HAP-1 (cell line): ENCODE measurements around the gene CA10.

Experiments used
- DNase-seq, 2 experiments: peaks; one replicate each; pipeline ENCODE4 v3.0.0-alpha.2; 2016 to 2020; ENCODE audit warnings: low spot score in 2 of 2
- H3K27me3 ChIP-seq: fragments of 250-450 bp; sonication (Bioruptor Pico); 2 replicates; pipeline ENCODE4 v1.5.1; 2020; ENCODE audit warnings: low read depth, mild to moderate bottlenecking, moderate library complexity
- H3K36me3 ChIP-seq: fragments of 250-450 bp; sonication (Bioruptor Pico); replicated peaks from 2 replicates; pipeline ENCODE4 v1.5.1; 2020; ENCODE audit warnings: mild to moderate bottlenecking
- H3K4me1 ChIP-seq: fragments of 250-450 bp; sonication (Bioruptor Pico); 2 replicates; pipeline ENCODE4 v1.5.1; 2020; ENCODE audit warnings: mild to moderate bottlenecking
- H3K4me3 ChIP-seq: fragments of 250-450 bp; sonication (Bioruptor Pico); 2 replicates; pipeline ENCODE4 v1.5.1; 2020; ENCODE audit warnings: mild to moderate bottlenecking, moderate library complexity
- H3K9me3 ChIP-seq: fragments of 250-450 bp; sonication (Bioruptor Pico); 2 replicates; pipeline ENCODE4 v1.5.1; 2020; ENCODE audit warnings: mild to moderate bottlenecking, moderate library complexity
- in situ Hi-C: fragments of 300-500 bp; cut with MboI; formaldehyde crosslinking; loops from 3 replicates; pipeline ENCODE4 v1.14.3; 2020; ENCODE audit warnings: low sequenced_read_pairs, inconsistent platforms, mixed read lengths

CA10 gene

GRCh38 chr17:52128721-52129120, 29.8 kb downstream of the CA10 start:
- no peak for DNase-seq
- Histone ChIP-seq H3K4me1 (no peaks in the 10 kb centered on the region), H3K36me3 (no peaks in the 10 kb centered on the region), H3K27me3 (no peaks in the 10 kb centered on the region), H3K4me3 (no peak overlapping the region), H3K9me3 (no peaks in the 10 kb centered on the region)
- in situ Hi-C loops = no loop called here

- no peaks in the 10 kb centered on the region for H3K36me3 ChIP-seq
- H3K4me1 ChIP-seq = no peaks in the 10 kb centered on the region
- in situ Hi-C loops = no loop called here
- H3K9me3 ChIP-seq = no peaks in the 10 kb centered on the region
- H3K27me3 ChIP-seq = no peaks in the 10 kb centered on the region
- no peak overlapping the region for H3K4me3 ChIP-seq
- DNase-seq = no peak
These were observed 33.5 kb downstream of the CA10 start for GRCh38 chr17:52124993-52125392.

- no peak for DNase-seq
- H3K36me3 ChIP-seq = no peaks in the 10 kb centered on the region
- in situ Hi-C loops = no loop called here
- H3K4me1 ChIP-seq = no peaks in the 10 kb centered on the region
- H3K9me3 ChIP-seq = no peaks in the 10 kb centered on the region
- no peak overlapping the region for H3K4me3 ChIP-seq
- no peaks in the 10 kb centered on the region for H3K27me3 ChIP-seq
These were observed 34.0 kb downstream of the CA10 start for GRCh38 chr17:52124561-52124960.

DNA sequence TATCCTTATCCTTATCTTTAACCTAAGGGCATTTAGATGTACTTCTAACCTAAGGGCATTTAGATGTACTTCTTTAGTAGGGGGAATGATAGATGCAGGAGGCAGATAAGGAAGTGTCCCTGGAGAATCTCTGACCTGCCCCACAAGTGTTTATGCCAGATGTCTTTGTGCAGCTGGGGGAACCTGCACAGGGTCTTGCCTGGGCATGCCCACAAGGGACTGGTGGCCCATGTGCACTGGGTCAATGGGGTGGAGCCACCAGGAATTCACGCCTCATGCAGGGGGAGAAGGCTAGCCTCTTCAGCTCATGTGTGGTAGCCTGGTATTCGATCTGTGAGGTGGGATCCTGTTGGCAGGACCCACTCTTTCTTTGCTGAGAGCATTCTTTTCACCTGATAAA, 38.0 kb downstream of the CA10 start:
- DNase-seq = no peak
- H3K27me3 ChIP-seq = no peaks in the 10 kb centered on the region
- no peaks in the 10 kb centered on the region for H3K4me1 ChIP-seq
- in situ Hi-C loops = no loop called here
- no peaks in the 10 kb centered on the region for H3K9me3 ChIP-seq
- no peaks in the 10 kb centered on the region for H3K36me3 ChIP-seq
- H3K4me3 ChIP-seq = no peak overlapping the region

DNA sequence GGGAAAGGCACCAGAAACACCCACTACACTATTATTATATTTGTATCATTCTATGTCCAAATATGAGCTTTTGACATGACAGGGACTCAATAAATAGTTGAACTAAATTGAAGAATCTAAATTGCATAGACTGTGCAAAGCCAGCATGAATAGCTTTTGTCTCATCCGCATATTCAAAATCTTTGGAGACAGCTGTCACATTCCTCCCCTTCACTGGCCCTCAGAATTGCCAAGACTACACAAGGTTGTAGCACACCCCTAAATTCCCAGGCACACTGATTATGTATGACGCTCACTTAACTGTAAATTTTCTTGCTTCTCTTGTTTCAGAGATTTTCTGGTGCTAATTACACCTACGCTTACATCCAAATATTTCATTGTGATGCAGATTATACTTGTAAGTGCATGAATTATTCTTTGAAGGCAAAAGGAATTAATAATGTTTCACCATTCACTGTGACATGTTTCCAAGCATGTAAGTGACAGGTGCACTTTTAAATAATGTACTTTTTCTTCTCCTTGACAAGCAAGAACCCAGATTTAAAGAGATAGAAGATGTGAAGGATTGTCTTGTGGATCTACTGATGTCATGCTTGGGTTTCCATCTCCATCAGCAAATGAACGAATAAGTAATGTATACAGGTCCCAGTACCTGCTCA, 47.5 kb downstream of the CA10 start:
- DNase-seq = no peak
- in situ Hi-C loops = no loop called here
- Histone ChIP-seq H3K4me1 (no peaks in the 10 kb centered on the region), H3K9me3 (no peaks in the 10 kb centered on the region), H3K27me3 (no peaks in the 10 kb centered on the region), H3K36me3 (no peaks in the 10 kb centered on the region), H3K4me3 (no peak overlapping the region)

DNA sequence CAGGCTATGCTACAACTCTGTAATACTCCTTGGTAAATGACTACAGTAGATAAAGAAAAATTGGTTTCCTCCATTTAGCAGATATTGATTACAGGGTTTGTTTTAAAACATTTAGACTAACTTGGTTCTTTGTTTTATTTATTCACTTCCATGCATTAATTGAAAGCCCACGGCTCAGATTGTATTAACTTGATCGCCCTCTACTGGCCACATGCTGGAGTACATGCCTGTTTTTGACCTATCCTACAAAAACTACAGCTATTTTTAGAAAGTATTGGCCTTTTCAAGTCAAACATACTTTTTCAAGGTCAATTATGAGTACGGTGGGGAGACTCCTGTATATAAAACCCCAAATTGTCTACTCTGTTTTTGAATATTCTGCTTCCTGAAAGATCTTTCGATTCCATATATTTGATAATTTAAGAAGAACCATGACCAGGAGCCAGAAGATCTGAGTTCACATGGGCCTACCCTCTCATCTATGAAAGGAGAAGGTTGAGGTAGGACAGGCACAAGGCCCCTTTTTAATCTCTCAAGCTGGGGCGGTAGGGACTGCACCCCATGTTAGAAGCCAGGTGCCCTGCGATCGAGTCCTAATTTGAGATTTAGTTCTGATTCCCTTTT, 51.8 kb downstream of the CA10 start:
- Histone ChIP-seq H3K27me3 (no peaks in the 10 kb centered on the region), H3K4me3 (no peak overlapping the region), H3K9me3 (no peaks in the 10 kb centered on the region), H3K36me3 (no peaks in the 10 kb centered on the region), H3K4me1 (no peaks in the 10 kb centered on the region)
- DNase-seq = peak; percentile 10 to 64
- in situ Hi-C loops = no loop called here

DNA sequence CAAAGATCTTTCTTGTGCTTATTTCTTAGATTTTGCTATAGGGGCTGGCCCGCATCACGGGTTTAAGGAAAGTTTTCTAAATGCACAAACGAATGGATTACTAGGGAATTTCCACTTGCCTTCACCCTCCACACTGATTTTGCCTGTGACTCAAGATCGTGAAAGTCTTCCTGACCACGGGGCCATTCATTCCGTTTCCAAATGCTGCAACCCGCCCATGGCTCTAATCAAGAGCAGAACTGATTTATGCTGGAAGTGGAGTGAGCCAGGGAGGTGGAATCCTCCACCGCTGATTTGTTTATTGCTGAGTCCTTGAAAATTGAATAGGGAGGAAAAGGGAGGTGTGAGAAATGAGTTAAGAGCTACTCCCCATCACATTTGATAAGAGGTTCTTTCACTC, 52.4 kb downstream of the CA10 start:
- Histone ChIP-seq H3K27me3 (no peaks in the 10 kb centered on the region), H3K4me3 (no peak overlapping the region), H3K9me3 (no peaks in the 10 kb centered on the region), H3K36me3 (no peaks in the 10 kb centered on the region), H3K4me1 (no peaks in the 10 kb centered on the region)
- in situ Hi-C loops = no loop called here
- no peak for DNase-seq

- no peak overlapping the region for H3K4me3 ChIP-seq
- H3K36me3 ChIP-seq = no peaks in the 10 kb centered on the region
- H3K27me3 ChIP-seq = no peaks in the 10 kb centered on the region
- no peaks in the 10 kb centered on the region for H3K4me1 ChIP-seq
- no peaks in the 10 kb centered on the region for H3K9me3 ChIP-seq
- no peak for DNase-seq
- in situ Hi-C loops = no loop called here
These were observed 52.9 kb downstream of the CA10 start for GRCh38 chr17:52105591-52105990.

- H3K4me3 ChIP-seq = no peak overlapping the region
- H3K36me3 ChIP-seq = no peaks in the 10 kb centered on the region
- H3K9me3 ChIP-seq = no peaks in the 10 kb centered on the region
- no peak for DNase-seq
- no peaks in the 10 kb centered on the region for H3K27me3 ChIP-seq
- in situ Hi-C loops = no loop called here
- H3K4me1 ChIP-seq = no peaks in the 10 kb centered on the region
These were observed 62.5 kb downstream of the CA10 start for GRCh38 chr17:52096056-52096455.

DNA sequence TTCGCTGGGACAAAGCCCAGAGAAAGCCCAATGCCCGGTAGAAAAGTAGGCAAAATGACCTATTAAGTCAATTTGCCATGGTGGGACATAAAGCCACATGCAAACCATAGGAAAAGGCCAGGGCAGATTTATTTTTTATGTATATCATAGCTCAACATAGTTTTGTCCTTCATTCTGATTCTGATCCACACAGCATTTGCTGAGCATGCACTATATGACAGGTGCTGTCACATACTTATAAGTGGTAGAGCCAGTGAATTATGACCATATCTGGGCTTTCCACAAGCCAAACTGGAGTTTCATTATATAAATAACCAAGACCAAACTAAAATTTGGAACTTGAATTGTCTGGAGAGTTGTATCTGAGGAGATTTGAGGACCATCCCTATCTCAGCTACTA, 74.3 kb downstream of the CA10 start:
- no peaks in the 10 kb centered on the region for H3K9me3 ChIP-seq
- no peaks in the 10 kb centered on the region for H3K27me3 ChIP-seq
- DNase-seq = no peak
- H3K4me1 ChIP-seq = no peaks in the 10 kb centered on the region
- in situ Hi-C loops = no loop called here
- no peaks in the 10 kb centered on the region for H3K36me3 ChIP-seq
- no peak overlapping the region for H3K4me3 ChIP-seq

- in situ Hi-C loops = no loop called here
- no peak for DNase-seq
- H3K27me3 ChIP-seq = no peaks in the 10 kb centered on the region
- H3K36me3 ChIP-seq = no peaks in the 10 kb centered on the region
- no peaks in the 10 kb centered on the region for H3K4me1 ChIP-seq
- H3K9me3 ChIP-seq = no peaks in the 10 kb centered on the region
- H3K4me3 ChIP-seq = no peak overlapping the region
These were observed 79.0 kb downstream of the CA10 start for GRCh38 chr17:52079496-52079895.

DNA sequence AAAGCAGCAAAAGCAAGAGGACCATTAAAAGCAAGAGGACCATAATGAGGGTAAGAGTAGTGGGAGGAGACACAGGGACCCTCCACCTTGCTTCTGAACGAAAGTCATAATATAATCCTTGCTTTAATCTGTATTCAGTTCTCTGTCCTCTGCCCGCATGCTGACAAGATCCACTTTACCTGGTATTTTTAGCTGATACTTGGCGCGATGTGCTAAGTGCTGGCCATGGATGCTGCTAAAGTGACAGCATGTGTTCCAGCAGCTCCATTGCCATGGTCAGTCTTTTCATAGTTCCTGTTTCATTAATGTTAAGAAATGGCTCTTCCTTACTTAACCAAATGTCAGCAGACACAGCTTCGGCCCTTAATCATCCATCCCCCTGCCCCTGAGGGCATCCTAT, 86.8 kb downstream of the CA10 start:
- Histone ChIP-seq H3K27me3 (no peaks in the 10 kb centered on the region), H3K4me3 (no peak overlapping the region), H3K36me3 (no peaks in the 10 kb centered on the region), H3K9me3 (no peaks in the 10 kb centered on the region), H3K4me1 (no peaks in the 10 kb centered on the region)
- in situ Hi-C loops = no loop called here
- no peak for DNase-seq

- no peak overlapping the region for H3K4me3 ChIP-seq
- in situ Hi-C loops = no loop called here
- H3K4me1 ChIP-seq = no peaks in the 10 kb centered on the region
- no peaks in the 10 kb centered on the region for H3K36me3 ChIP-seq
- DNase-seq = no peak
- no peaks in the 10 kb centered on the region for H3K9me3 ChIP-seq
- H3K27me3 ChIP-seq = no peaks in the 10 kb centered on the region
These were observed 93.7 kb downstream of the CA10 start for GRCh38 chr17:52064791-52065211.

GRCh38 chr17:52049496-52049895, 109.0 kb downstream of the CA10 start:
- H3K4me1 ChIP-seq = no peaks in the 10 kb centered on the region
- in situ Hi-C loops = no loop called here
- no peaks in the 10 kb centered on the region for H3K27me3 ChIP-seq
- no peak overlapping the region for H3K4me3 ChIP-seq
- no peaks in the 10 kb centered on the region for H3K36me3 ChIP-seq
- DNase-seq = no peak
- H3K9me3 ChIP-seq = no peaks in the 10 kb centered on the region

DNA sequence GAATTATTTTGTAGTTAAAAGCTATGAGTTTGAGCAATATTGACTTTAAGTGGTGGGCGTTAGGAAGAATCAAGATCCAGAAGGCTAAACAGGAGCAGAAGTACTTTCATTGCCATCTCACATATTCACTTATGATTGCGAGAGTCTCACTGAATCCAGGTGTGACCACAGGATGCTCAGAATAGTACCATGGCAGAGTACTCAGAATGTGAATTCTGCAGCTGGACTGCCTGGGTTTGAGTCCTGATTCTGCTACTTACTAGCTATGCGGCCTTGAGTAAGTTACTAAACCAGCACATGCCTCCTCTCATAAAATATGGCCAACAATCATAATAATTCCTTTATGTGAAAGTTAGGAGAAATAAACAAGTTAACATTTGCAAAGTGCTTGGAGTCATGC, 109.5 kb downstream of the CA10 start:
- Histone ChIP-seq H3K27me3 (no peaks in the 10 kb centered on the region), H3K4me1 (no peaks in the 10 kb centered on the region), H3K4me3 (no peak overlapping the region), H3K36me3 (no peaks in the 10 kb centered on the region), H3K9me3 (no peaks in the 10 kb centered on the region)
- no peak for DNase-seq
- in situ Hi-C loops = no loop called here
